GM21619 (cell line): Measurements from ENCODE around the gene APPL2.

Source experiments
- ATAC-seq: cut with Tn5 transposase; IDR thresholded peaks from one replicate; pipeline ENCODE4 v1.9.1; 2021; ENCODE audit not compliant: unreplicated experiment

Gene APPL2

GRCh38 chr12:105223352-105223845, 12.6 kb downstream of the APPL2 start:
- no peak for ATAC-seq

GRCh38 chr12:105222726-105223351, 13.1 kb downstream of the APPL2 start:
- no peak for ATAC-seq

GRCh38 chr12:105222284-105222655, 13.7 kb downstream of the APPL2 start:
- ATAC-seq, result no peak

GRCh38 chr12:105221583-105222283, 14.2 kb downstream of the APPL2 start:
- no peak for ATAC-seq

GRCh38 chr12:105220929-105221290, 15.1 kb downstream of the APPL2 start:
- no peak for ATAC-seq

DNA sequence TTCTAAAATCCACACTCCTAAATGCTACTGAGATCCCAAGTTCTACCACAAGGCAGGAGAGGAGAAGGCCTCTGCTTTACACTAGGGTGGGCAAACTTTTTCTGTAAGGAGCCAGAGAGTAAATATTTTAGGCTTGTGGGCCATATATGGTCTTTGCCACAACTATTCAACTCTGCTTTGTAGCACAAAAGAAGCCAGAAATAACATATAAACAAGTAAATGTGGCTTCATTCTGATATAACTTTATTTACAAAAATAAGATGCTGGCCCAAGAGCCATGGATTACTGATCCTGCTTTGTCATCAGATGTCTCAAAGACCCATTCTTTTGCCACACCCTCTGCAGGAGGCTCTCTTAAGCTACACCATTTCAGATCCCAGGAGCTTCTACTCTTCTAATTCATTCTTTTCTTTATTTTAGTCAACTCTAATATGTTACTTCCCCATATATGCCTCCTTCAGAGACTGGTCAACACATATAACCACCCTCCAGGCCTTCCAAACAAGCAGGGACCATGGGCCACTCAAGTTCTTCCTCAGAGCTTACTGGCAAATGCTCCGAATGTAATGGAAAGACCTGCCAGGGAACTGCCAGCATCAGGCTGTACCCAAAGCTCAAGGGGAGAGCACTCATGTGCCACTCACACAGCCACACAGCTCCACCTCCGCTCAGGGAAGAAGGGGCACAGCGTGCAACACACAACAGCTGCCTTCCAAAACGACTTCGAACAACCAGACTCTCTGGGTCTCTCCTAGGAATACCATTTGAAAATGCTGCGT, 15.6 kb downstream of the APPL2 start:
- ATAC-seq, result no peak

DNA sequence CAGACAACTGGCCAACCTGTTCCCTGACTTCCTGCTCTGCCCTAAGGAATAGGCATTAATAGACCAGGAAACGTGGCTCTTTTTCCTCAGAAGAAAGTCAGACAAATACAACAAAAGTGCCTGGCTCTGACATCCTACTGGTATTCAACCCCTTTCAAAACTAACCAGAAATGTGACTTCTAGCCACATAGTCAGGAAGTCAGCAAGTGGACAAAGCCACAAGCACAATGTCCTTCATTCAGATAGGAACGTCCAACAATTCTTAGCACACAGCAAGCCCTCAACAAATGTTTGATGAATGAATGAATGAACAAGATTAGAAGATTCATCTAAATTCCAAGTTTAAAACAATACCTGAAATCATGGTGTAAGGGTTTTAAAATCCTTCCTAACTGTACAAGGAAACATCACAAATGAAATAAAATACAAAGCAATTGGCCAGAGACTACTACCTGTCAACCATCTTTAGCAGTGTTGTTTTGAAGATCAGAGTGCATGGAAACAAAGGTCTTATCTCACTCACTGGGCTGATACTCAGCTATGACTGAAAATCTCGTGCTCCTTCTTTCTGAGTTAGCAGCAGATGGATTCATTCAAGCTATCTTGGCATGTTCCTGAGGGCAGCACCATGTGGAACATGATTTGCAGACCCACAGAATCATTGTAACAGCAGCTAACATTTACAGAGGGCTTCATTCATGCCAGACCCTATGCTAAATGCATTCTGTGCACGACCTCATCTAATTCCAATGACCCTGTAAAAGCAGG, 16.5 kb downstream of the APPL2 start:
- no peak for ATAC-seq

GRCh38 chr12:105218434-105218833, 17.5 kb downstream of the APPL2 start:
- no peak for ATAC-seq

- no peak for ATAC-seq
Observed at GRCh38 chr12:105214670-105215375, 21.2 kb downstream of the APPL2 start.

GRCh38 chr12:105214148-105214547, 21.8 kb downstream of the APPL2 start:
- ATAC-seq, result no peak

- no peak for ATAC-seq
Observed at GRCh38 chr12:105212438-105212837, 23.5 kb downstream of the APPL2 start.

DNA sequence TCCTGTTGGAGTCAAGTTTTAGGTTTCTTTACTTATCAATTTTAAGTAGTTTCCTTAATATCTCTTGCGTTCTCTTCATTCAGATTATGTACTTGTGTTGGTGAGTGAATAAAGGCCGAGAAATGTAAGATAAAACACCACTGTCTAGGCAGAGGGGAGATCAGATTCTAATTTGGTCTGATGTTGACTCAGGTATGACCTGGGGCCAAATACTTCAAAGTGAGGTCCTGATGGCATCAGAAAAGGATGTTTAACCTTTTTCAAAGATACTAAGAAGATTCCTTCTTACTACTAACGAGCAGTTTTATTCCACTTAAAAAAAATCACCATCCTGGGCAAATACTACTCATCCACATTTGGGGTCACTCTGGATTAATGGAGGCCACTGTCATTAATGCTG, 26.9 kb downstream of the APPL2 start:
- ATAC-seq, result no peak

GRCh38 chr12:105206686-105207374, 29.1 kb downstream of the APPL2 start:
- no peak for ATAC-seq

DNA sequence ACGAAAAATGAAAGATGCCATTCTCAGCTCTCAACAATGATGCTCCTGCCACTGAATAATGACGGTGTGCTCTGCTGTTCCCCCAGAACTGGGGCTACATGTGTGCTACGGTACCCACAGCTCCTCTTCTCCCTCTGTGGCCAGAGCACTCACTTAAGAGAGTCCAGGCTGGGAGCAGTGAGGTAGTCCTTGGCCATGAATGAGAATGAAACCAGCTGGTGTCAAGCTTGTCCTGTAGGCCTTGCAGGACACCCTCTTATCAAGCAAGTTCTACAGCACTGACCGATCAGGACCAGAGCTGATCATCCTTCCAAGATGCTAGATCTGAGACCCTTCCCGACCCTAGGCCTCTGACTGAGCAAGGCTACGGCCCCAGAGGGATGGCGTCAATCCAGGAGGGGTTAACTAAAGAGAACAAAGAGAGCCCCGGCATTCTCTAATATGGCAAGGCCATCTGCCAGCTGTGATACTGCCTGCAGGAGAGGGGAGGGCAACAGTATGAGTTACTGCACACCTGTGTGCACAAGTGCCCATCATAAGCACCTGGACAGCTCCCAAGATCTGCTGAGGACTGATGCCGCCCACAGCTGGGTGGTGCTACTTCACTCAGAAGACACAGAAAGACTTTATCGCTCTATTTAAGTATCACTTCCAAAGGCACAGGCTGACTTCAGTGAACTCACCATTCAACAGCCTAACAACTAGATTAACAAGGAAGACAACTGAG, 30.5 kb downstream of the APPL2 start:
- no peak for ATAC-seq

DNA sequence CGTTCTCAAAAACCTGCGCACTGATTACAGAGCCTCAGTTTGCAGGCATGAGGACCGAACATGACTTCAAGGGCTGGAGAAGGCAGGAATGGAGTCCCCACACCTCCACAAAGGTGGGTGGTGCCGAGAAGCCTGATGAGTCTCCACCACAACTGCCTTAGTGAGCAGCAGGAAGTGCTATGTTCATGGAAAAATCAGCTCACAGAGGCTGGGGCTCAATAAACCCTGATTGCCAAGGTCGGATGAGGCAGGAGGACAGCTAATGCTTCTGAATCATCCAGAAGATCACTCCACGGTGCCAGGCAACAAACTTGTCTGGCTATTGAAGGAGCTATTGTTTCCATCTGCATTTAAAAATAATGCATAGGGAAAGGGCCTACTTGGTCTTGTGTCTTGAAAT, 31.1 kb downstream of the APPL2 start:
- ATAC-seq, result no peak

DNA sequence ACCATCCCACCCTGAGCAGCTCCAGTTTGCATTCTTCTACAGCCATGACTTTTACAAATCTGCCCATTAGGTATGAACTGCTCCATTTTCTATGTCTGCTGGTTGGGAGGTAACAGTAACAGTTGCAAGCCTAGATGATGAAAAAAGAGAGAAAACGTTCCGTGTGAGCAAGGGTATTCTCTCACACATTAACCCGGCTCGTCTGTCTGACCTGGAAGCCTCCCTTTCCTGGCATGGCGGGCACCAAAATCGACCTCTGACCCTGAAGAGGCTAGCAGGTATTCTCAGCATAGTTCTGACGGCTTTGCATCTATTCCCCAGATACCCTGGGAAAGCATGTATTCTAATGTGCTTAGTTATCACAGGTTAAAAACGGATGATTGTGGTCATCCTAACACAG, 31.8 kb downstream of the APPL2 start:
- no peak for ATAC-seq

DNA sequence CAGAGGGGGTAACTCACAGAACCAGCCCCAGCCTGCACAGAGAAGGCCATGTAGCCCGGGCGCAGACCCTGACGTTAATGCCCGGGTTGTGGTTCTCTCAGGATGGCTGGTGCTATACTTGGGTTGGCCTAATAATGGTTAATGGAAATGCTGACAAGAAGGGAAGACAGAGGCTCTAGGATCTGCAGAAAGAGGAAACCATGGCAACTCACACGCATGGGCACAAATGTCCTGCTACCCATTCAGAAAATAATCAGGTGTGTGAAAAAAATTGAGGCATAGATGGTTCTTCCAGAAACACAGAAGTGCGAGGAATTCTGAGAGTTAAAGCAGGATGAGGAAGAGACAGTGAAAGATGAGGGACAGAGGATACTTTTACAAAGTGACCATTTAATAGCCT, 33.8 kb downstream of the APPL2 start:
- ATAC-seq, result no peak

- ATAC-seq, result no peak
Observed at GRCh38 chr12:105201299-105201698, 34.7 kb downstream of the APPL2 start.

GRCh38 chr12:105200385-105200784, 35.6 kb downstream of the APPL2 start:
- ATAC-seq, result no peak
